CD8-positive, alpha-beta memory T cell (primary cell): ENCODE data around the gene CCT3. TPM values are rescaled to one million over a fixed set of nuclear protein-coding genes. Genes with fewer than 3 reads are reported as not detected.

Experiments used
- CTCF ChIA-PET: fragments of 350-600 bp; sonication (Branson Sonifier 250); formaldehyde crosslinking; loops from one replicate; lab custom pipeline; 2021; ENCODE audit warnings: antibody characterized with exemption; lab: Charles Lee
- POLR2A ChIA-PET: fragments of 350-600 bp; sonication (Branson Sonifier 250); formaldehyde crosslinking; loops from one replicate; lab custom pipeline; 2021; ENCODE audit warnings: antibody characterized with exemption; lab: Charles Lee
- DNase-seq, 5 donors: peaks; one replicate each; pipeline versions ENCODE4 v3.0.0 to v3.0.0-alpha.2; 2020 to 2022; ENCODE audit warnings: mixed read lengths in 1 of 5
- H3K27ac ChIP-seq: one replicate; pipeline ENCODE4 v1.7.0; 2013; ENCODE audit warnings: low read depth, mild to moderate bottlenecking, low read length, moderate library complexity
- H3K27me3 ChIP-seq: 2 replicates; pipeline ENCODE4 v1.7.0; 2013; ENCODE audit warnings: low read length, mild to moderate bottlenecking; ENCODE audit not compliant: insufficient read depth, poor library complexity, severe bottlenecking
- H3K36me3 ChIP-seq: 2 replicates; pipeline ENCODE4 v1.7.0; 2013; ENCODE audit warnings: mild to moderate bottlenecking, low read length, moderate library complexity; ENCODE audit not compliant: insufficient read depth
- H3K4me1 ChIP-seq: 2 replicates; pipeline ENCODE4 v1.7.0; 2013; ENCODE audit warnings: mild to moderate bottlenecking, low read length, moderate library complexity; ENCODE audit not compliant: insufficient read depth
- H3K4me3 ChIP-seq: 2 replicates; pipeline ENCODE4 v1.7.0; 2013; ENCODE audit warnings: mild to moderate bottlenecking, low read length
- H3K9me3 ChIP-seq: 2 replicates; pipeline ENCODE4 v1.7.0; 2013; ENCODE audit warnings: mild to moderate bottlenecking, low read length
- H3K27ac Mint-ChIP-seq, 8 donors: one replicate each; pipeline ENCODE4 v1.8.0; 2020 to 2021; ENCODE audit warnings: mixed read lengths in 8 of 8, mild to moderate bottlenecking in 6 of 8, inconsistent platforms in 3 of 8, moderate library complexity in 3 of 8
- H3K27me3 Mint-ChIP-seq, 2 donors: one replicate each; pipeline ENCODE4 v1.8.0; 2020 to 2021; ENCODE audit warnings: mixed read lengths in 2 of 2, mild to moderate bottlenecking in 1 of 2, moderate library complexity in 1 of 2
- H3K36me3 Mint-ChIP-seq, 3 donors: one replicate each; pipeline ENCODE4 v1.8.0; 2020 to 2021; ENCODE audit warnings: mixed read lengths in 3 of 3, inconsistent platforms in 1 of 3, mild to moderate bottlenecking in 1 of 3
- H3K4me1 Mint-ChIP-seq, 3 donors: one replicate each; pipeline ENCODE4 v1.8.0; 2020 to 2021; ENCODE audit warnings: mixed read lengths in 3 of 3, inconsistent platforms in 1 of 3, mild to moderate bottlenecking in 1 of 3
- H3K4me3 Mint-ChIP-seq, 7 donors: one replicate each; pipeline ENCODE4 v1.8.0; 2020 to 2021; ENCODE audit warnings: mixed read lengths in 7 of 7, mild to moderate bottlenecking in 6 of 7, moderate library complexity in 4 of 7, inconsistent platforms in 2 of 7
- H3K9me3 Mint-ChIP-seq, 5 donors: one replicate each; pipeline ENCODE4 v1.8.0; 2020 to 2022; ENCODE audit warnings: mixed read lengths in 5 of 5, mild to moderate bottlenecking in 3 of 5, moderate library complexity in 2 of 5, inconsistent platforms in 1 of 5
- polyA plus RNA-seq: library from polyadenylated mRNA; unstranded; fragments of 300-500 nt; fragmentation: Illumina TruSeq; gene quantifications from one replicate; pipeline ENCODE4 v1.2.3, GENCODE V29; 2021
- total RNA-seq, 2 experiments: library from RNA; stranded (reverse); gene quantifications; one replicate each; pipeline ENCODE4 v1.2.3, GENCODE V29; 2021

CCT3 gene
- total RNA-seq = 100 to 1,000 TPM; 526 to 528 TPM
- 199 TPM for polyA plus RNA-seq

GRCh38 chr1:156338180-156338976, at the start of gene CCT3, which contains the start of gene TSACC:
Gene CCT3 (minus strand): TSS chr1:156338292. CDS start chr1:156338184, 108 bp downstream.
Gene TSACC (plus strand): TSS chr1:156338526. CDS start chr1:156339758, 1,232 bp downstream.
- peaks cover 0 to 3% of the 10 kb centered on the region in 2 donors for H3K27me3 Mint-ChIP-seq
- peak; percentile 97 to 100 (median 99) for DNase-seq
- H3K4me3 Mint-ChIP-seq = peak within 1 kb of the TSS; percentile 90 to 96 (median 94)
- Histone ChIP-seq H3K4me3 (peak within 1 kb of the TSS; percentile 94), H3K27ac (peak within 1 kb of the TSS; percentile 83), H3K4me1 (peaks cover 25% of the 10 kb centered on the region), H3K27me3 (no peaks in the 10 kb centered on the region), H3K36me3 (peaks cover 22% of the 10 kb centered on the region), H3K9me3 (no peaks in the 10 kb centered on the region)
- peaks cover 41 to 47% (median 44%) of the 10 kb centered on the region in 3 donors for H3K4me1 Mint-ChIP-seq
- peak within 1 kb of the TSS; percentile 94 to 99 (median 98) for H3K27ac Mint-ChIP-seq
- no peaks in the 10 kb centered on the region for H3K9me3 Mint-ChIP-seq
- peaks cover 0 to 37% (median 3%) of the 10 kb centered on the region in 3 donors for H3K36me3 Mint-ChIP-seq
- POLR2A ChIA-PET = interaction anchor here (0.5 to 0.8 kb wide), 3 partner anchors 10 to 1034 kb away, joined by 3 to 7 read pairs (median 3); no protein-coding TSS in a partner anchor
- CTCF ChIA-PET = interaction anchor here (0.6 to 0.8 kb wide), 2 partner anchors 48 to 143 kb away, joined by 3 read pairs; no protein-coding TSS in a partner anchor

DNA sequence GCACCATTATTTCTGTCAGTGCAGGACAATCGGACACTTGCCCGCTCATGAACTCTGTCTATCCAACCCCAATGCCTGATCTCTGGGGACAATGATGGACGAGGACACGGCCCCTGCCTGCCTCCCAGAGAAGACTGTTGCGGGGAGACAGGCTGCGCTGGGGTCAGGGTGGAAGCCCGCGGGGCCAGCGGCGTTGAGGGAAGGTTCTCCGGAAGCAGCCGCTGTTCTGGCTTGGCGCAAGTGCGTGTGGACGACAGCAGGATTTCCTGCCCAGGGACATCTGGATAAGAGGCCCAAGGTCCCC, 49.7 kb upstream of the CCT3 start:
- no peak for DNase-seq
- Mint-ChIP-seq H3K4me1 (peaks cover 6 to 10% (median 7%) of the 10 kb centered on the region in 3 donors), H3K36me3 (no peaks in the 10 kb centered on the region), H3K9me3 (no peaks in the 10 kb centered on the region), H3K27ac (no peak overlapping the region), H3K4me3 (no peak overlapping the region), H3K27me3 (peaks cover 25 to 37% of the 10 kb centered on the region in 2 donors)
- Histone ChIP-seq H3K36me3 (no peaks in the 10 kb centered on the region), H3K27me3 (no peaks in the 10 kb centered on the region), H3K9me3 (no peaks in the 10 kb centered on the region), H3K4me3 (no peak overlapping the region), H3K27ac (no peak overlapping the region), H3K4me1 (peaks cover 6% of the 10 kb centered on the region)
- CTCF ChIA-PET = interaction anchor here (1.4 kb wide), 1 partner anchor 216 kb away, joined by 3 read pairs; no protein-coding TSS in a partner anchor
- POLR2A ChIA-PET = no interaction called here

GRCh38 chr1:156386949-156387869, 49.1 kb upstream of the CCT3 start:
- DNase-seq = no peak
- ChIA-PET CTCF (interaction anchor here (1.0 to 7.8 kb wide), 12 partner anchors 9 to 225 kb away, joined by 3 to 185 read pairs (median 12); partner anchors contain the start of gene TTC24), POLR2A (no interaction called here)
- Histone ChIP-seq H3K4me1 (peaks cover 6% of the 10 kb centered on the region), H3K36me3 (no peaks in the 10 kb centered on the region), H3K4me3 (no peak overlapping the region), H3K27me3 (no peaks in the 10 kb centered on the region), H3K27ac (no peak overlapping the region), H3K9me3 (no peaks in the 10 kb centered on the region)
- no peak overlapping the region for H3K4me3 Mint-ChIP-seq
- H3K27me3 Mint-ChIP-seq = peaks cover 25 to 37% of the 10 kb centered on the region in 2 donors
- no peak overlapping the region for H3K27ac Mint-ChIP-seq
- no peaks in the 10 kb centered on the region for H3K9me3 Mint-ChIP-seq
- H3K4me1 Mint-ChIP-seq = peaks cover 6 to 10% (median 7%) of the 10 kb centered on the region in 3 donors
- H3K36me3 Mint-ChIP-seq = no peaks in the 10 kb centered on the region

DNA sequence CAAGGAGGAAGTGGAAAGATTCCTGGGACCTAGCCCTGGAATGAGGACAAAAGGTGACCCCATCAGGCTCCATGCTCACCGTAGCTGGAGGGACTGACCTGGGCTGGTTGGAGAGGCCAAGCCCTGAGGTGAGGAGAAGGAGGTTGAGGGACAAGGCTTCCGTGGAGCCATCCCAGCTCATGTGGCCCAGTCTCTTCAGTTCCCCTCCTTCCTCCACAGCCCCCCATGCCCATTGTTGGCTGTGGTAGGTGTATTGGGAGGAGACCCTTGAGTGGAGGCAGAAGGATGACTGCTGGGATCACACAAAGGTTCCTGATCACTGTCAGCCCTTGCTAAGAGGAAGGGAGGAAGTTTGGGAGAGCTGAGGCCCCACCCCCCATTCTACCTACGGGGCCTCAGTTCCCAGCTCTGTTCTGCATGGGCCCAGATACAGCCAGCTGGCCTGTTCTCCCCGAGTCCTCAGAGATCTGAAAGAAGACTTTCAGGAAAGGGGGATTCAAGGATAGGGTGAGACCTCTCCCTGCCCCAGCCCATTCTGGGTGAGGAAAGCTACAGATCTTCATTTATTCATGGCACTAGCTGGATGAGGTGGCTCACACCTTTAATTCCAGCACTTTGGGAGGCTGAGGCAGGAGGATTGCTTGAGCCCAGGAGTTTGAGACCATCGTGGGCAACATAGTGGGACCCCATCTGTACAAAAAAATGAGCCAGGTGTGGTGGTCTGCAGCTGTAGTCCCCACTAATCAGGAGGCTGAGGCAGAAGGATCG, 48.2 kb upstream of the CCT3 start:
- Mint-ChIP-seq H3K9me3 (no peaks in the 10 kb centered on the region), H3K27ac (peak overlapping the region in 1 of 8 donors; percentile 43), H3K4me1 (peaks cover 6 to 10% (median 7%) of the 10 kb centered on the region in 3 donors), H3K4me3 (no peak overlapping the region), H3K36me3 (no peaks in the 10 kb centered on the region), H3K27me3 (peaks cover 22 to 34% of the 10 kb centered on the region in 2 donors)
- DNase-seq = no peak
- Histone ChIP-seq H3K27ac (no peak overlapping the region), H3K9me3 (no peaks in the 10 kb centered on the region), H3K4me3 (no peak overlapping the region), H3K4me1 (peaks cover 6% of the 10 kb centered on the region), H3K27me3 (no peaks in the 10 kb centered on the region), H3K36me3 (no peaks in the 10 kb centered on the region)
- CTCF ChIA-PET = interaction anchor here (0.6 to 7.8 kb wide), 68 partner anchors 8 to 340 kb away, joined by 3 to 185 read pairs (median 4); partner anchors contain the start of genes CCT3, GPATCH4, RHBG and SMG5
- POLR2A ChIA-PET = interaction anchor here (0.6 to 1.2 kb wide), 3 partner anchors 34 to 71 kb away, joined by 3 to 10 read pairs (median 3); no protein-coding TSS in a partner anchor

DNA sequence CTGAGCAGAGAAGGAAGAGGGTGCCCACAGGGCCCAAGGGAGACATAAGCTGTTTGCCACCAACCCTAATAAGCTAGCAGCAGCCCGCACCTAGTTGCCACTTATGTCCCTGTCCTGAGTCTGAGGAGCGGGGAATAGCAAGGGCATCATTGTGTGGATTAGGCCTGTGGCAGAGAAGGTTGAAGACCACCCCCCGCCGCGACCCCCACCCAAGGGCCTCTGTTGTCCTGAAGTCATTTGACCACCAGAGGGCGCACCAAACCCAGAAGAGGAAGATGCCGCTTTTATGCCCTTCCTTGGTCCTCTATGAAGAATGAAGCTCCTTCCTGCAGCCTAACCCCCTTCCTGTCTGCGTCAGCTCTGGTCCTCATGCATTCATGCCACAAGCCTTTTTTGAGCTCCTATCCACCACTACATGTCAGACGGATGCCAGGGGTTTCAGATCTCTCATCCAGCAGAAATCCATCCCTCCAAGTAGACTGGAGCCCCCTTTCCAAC, 47.5 kb upstream of the CCT3 start:
- Histone ChIP-seq H3K4me3 (no peak overlapping the region), H3K27me3 (no peaks in the 10 kb centered on the region), H3K4me1 (peaks cover 6% of the 10 kb centered on the region), H3K9me3 (no peaks in the 10 kb centered on the region), H3K27ac (no peak overlapping the region), H3K36me3 (no peaks in the 10 kb centered on the region)
- peaks cover 6 to 10% (median 7%) of the 10 kb centered on the region in 3 donors for H3K4me1 Mint-ChIP-seq
- peak; percentile 63 to 83 (median 69) for DNase-seq
- peaks cover 18 to 35% of the 10 kb centered on the region in 2 donors for H3K27me3 Mint-ChIP-seq
- H3K36me3 Mint-ChIP-seq = no peaks in the 10 kb centered on the region
- H3K27ac Mint-ChIP-seq = peak overlapping the region in 3 of 8 donors; percentile 1 to 32 (median 24)
- POLR2A ChIA-PET = interaction anchor here (0.6 to 1.2 kb wide), 3 partner anchors 35 to 72 kb away, joined by 3 to 10 read pairs (median 3); no protein-coding TSS in a partner anchor
- CTCF ChIA-PET = interaction anchor here (0.6 to 7.8 kb wide), 67 partner anchors 9 to 340 kb away, joined by 3 to 185 read pairs (median 4); partner anchors contain the start of genes CCT3, GPATCH4, RHBG and SMG5
- H3K4me3 Mint-ChIP-seq = no peak overlapping the region
- H3K9me3 Mint-ChIP-seq = no peaks in the 10 kb centered on the region

GRCh38 chr1:156384658-156385057, 46.6 kb upstream of the CCT3 start:
- Histone ChIP-seq H3K36me3 (no peaks in the 10 kb centered on the region), H3K9me3 (no peaks in the 10 kb centered on the region), H3K27ac (no peak overlapping the region), H3K4me3 (no peak overlapping the region), H3K4me1 (peaks cover 6% of the 10 kb centered on the region), H3K27me3 (no peaks in the 10 kb centered on the region)
- CTCF ChIA-PET = interaction anchor here (1.6 to 7.8 kb wide), 10 partner anchors 16 to 221 kb away, joined by 5 to 185 read pairs (median 12); partner anchors contain the start of gene RHBG
- DNase-seq = no peak
- H3K27me3 Mint-ChIP-seq = peaks cover 14 to 26% of the 10 kb centered on the region in 2 donors
- no peaks in the 10 kb centered on the region for H3K36me3 Mint-ChIP-seq
- H3K4me1 Mint-ChIP-seq = peaks cover 6 to 10% (median 7%) of the 10 kb centered on the region in 3 donors
- POLR2A ChIA-PET = no interaction called here
- no peak overlapping the region for H3K4me3 Mint-ChIP-seq
- H3K27ac Mint-ChIP-seq = no peak overlapping the region
- H3K9me3 Mint-ChIP-seq = no peaks in the 10 kb centered on the region
